DLD1 (cell line): ENCODE measurements around the gene IL15RA.
"Not testable (repeated sequence)": the region's sequence is repeated elsewhere in the genome, so short reads cannot be mapped to it uniquely, and the experiment has no call there.

Source experiments
- in situ Hi-C: cut with HindIII; loops from 2 replicates; pipeline ENCODE4 v1.10.0; 2017; ENCODE audit warnings: low sequenced_read_pairs

IL15RA gene

DNA sequence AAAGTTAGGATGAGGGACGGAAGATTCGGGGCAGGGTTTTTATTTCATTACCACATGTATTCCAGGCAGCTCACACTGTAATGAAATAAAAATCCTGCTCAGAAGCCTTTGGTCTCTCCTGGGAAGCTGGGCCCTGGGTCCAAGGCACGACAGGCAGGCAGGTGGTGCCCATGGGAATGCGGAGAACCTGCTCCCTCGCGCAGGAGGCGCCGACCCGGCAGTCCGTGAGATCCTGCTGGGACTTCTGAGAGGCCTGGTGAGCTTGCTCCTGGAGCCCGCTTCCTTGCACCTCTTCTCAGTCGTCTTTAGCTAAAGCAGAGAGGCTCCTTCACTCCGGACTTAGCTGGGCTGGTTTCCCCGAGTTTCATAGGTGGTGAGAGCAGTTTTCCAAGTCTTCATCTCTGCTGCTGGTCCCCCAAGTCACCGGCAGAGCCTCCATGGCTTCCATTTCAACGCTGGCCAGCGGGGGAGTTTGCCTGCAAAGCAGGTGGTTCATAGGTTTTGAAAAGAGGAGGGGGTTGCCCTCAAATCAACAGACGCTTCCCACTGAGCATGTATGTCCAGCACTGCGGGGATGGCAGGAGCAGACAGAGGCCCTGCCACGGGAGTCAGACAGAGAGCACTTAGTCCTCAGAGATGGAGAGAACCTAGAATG lies 24.5 kb downstream of the IL15RA start:
- in situ Hi-C loops = no loop called here

DNA sequence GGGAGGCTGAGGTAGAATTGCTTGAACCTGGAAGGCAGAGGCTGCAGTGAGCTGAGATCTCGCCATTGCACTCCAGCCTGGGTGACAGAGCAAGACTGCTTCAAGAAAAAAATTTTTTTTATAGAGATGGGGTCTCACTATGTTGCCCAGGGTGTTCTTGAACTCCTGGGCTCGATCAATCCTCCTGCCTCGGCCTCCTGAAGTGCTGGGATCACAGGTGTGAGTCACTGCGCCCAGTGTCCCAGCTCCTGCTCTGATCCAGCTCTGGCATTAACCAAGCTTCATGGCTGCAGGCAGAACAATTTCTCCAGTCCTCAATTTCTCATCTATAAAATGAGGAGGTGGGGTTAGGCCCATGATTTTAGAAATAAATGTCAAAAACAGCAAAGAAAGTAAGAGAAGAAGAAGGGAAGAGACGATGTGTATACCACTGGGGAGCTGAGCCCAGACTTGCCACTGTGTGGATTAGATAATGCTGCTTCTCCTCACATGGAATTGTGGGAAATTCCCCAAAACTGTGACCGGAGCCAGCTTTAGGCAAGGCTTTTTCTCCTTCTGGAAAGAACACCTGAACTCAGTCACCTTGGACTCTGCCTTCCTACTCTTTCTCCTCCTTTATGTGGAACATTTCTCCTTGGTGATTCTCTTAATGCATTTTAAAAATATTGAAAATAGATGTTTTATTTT lies 25.5 kb downstream of the IL15RA start:
- in situ Hi-C loops = no loop called here

DNA sequence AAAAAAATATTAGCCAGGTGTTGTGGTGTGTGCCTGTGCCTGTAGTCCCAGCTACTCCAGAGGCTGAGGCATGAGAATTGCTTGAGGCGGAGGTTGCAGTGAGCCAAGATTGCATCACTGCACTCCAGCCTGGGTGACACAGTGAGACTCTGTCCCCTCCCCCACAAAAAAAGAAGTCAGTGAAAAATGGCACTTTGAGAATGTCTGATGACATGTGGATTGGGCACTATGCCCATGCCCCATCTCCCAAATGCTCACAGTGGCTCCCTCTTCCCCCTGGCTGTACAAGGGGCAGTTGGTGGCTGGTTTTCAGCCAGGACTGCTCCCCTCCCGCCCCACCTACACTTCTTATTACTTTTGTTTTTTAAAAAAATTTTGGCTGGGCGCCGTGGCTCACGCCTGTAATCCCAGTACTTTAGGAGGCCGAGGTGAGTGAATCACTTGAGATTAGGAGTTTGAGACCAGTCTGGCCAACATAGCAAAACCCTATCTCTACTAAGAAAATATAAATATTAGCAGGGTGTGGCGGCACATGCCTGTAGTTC lies 26.1 kb downstream of the IL15RA start:
- in situ Hi-C loops = no loop called here

DNA sequence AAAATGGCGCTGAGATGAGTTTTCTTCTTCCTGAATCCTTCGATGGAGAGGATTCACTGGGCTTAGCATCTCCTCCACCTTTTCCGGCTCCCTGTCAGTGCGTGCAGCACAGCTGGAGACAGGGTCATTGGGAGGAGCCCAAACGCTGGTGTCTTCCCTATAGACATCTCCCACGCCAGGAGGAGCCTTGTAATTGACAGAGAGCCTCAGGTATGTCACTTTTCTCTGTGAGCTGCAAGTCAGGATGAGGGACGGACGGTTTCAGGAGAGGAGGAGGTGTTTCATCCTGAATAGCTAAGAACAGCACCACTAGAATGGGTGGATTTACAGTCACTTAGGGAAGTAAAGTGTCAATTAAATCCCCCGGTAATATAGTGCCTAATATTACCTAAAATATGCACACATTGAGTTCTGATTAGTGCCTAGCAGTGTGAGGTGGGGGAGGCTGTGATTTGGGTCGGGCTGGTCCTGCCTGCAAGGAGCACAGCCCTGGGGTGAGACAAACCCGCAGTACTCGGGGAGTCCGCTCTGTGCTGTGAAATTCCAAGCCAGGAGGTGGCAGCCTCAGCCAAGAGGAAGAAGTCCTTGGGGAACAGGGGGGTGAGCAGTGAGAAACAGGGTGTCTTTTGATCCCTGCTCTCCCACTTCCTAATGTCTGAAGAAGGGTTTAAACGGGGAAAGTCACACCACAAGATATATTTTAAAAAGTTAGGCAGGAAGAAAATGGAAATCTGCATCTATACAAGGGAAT lies 28.2 kb downstream of the IL15RA start:
- in situ Hi-C loops = no loop called here

DNA sequence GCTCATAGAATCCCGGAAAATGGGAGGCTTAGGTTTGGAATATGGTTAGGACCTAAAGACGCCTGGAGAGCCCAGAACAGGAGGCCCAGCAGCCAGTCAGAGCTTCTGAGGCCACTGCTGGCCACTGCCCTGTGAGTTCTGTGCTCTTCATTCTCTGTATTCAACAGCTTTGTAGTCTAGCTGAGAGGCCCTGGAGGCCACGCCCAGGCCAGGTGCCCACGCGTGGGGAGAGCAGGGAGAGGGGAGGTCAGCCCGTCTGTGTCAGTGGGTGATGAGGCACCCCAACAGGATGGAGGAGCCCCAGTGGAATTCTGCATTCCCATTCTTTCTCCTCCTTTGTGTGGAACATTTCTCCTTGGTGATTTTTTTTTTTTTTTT lies 29.1 kb downstream of the IL15RA start:
- in situ Hi-C loops = no loop called here

DNA sequence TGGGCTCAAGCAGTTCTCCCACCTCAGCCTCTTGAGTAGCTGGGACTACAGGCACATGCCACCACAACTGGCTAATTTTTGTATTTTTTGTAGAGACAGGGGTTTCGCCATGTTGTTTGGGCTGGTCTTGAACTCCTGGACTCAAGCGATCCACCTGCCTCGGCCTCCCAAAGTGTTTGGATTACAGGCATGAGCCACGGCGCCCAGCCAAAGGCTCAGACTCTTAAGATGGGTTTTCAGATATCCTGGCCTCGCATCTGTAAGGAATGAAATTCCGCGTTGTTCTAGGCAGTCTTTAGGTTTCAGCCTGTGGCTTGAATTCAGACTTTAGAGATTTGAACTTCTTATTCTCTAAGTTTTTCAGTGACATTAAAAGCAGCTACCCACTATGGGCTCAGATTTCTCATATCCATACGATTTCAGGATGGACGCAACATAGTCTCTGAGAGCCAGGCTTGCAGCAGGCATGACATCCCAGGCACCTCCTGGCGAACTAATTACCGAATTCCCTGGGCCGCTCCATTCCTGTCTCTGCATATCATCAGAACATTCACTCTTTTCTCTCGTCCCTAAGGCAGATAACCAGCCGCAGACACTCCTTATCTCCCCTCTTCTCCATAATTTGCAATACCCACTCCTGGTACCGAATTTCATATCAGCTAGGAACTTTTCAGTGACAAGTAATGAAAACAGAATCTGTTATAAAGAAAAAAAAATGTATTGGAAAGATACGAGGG lies 29.7 kb downstream of the IL15RA start:
- in situ Hi-C loops = no loop called here

DNA sequence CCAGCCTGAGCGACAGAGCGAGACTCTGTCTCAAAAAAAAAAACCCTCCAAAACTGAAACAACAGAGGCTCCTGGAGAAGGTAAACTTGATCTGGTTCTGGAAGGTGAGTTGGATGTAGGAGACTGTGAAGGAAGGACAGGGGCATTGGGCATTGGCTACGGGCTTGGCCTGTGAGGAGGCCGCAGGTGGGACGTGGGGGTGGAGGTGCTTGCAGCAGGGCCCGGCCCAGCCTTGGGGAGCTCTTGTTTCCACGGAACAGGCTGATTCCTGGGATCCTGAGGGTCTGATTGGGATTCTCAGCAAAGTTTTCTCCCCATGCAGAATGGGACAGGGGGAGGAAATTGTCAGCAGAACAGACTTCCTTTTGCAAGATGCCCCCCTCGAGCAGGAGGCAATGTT lies 30.6 kb downstream of the IL15RA start:
- in situ Hi-C loops = no loop called here

DNA sequence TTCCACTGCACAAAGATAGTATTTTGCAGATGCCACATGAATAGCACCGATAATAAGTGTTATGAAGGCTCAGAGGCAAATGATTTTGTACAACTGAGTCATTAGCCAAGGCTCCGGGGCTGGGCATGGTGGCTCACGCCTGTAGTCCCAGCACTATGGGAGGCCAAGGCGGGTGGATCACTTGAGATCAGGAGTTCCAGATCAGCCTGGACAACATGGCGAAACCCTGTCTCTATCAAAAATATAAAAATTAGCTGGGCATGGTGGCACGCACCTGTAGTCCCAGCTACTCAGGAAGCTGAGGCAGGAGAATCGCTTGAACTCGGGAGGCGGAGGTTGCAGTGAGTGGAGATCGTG lies 30.9 kb downstream of the IL15RA start:
- in situ Hi-C loops = not testable (repeated sequence)

DNA sequence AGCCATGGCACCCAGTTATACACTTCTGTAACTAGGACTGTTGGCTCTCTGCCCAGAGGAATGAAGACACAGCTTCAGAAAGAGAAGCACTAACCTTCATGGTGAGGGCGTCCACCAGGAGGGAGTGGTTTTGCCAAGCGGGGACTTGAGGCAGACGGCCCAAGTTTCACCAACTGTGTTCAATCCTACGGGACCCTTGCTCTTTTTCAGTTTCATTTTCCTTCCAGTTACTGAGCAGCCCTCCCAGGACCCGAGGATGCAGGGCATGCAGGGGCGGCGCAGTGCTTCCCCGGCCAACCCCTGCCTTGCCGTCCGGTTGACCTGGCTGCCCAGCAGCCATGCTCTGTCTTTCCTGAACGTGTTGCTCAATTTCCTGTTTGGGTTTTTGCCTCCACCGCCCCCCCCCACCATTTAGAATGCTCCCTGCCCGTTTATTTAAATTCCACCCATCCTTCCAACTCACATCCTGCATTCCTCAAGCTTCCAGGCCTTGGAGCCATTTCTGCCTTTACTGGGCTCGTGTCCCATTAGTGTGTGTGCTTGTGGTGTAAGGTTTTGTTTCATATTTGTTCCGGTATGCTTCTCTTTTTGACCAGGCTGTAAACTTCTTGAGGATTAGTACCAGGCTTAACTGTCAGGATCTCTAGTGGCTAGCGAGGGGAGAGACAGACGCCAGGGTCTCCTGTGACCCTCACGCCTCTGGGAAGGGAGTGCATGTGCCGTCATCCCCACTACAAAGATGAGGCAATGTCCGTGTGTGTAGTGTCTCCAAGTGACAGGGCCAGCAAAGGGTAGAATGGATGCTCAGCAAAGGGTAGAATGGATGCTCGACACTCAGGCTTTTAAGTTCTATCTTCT lies 31.6 kb downstream of the IL15RA start:
- in situ Hi-C loops = no loop called here

DNA sequence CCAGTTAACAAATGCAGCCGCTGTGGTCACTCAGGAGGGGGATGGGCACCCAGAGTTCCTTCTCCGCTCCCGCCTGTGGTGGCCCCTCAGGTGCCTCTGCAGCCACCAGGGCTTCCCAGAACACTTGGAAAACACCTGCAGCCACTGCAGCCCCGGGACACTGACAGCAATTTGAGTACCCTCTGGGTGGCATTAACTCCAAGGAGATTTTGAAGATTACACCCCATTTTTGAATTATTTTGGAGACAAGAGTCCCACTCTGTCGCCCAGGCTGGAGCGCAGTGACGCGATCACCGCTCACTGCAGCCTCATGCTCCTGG lies 32.2 kb downstream of the IL15RA start:
- in situ Hi-C loops = no loop called here

DNA sequence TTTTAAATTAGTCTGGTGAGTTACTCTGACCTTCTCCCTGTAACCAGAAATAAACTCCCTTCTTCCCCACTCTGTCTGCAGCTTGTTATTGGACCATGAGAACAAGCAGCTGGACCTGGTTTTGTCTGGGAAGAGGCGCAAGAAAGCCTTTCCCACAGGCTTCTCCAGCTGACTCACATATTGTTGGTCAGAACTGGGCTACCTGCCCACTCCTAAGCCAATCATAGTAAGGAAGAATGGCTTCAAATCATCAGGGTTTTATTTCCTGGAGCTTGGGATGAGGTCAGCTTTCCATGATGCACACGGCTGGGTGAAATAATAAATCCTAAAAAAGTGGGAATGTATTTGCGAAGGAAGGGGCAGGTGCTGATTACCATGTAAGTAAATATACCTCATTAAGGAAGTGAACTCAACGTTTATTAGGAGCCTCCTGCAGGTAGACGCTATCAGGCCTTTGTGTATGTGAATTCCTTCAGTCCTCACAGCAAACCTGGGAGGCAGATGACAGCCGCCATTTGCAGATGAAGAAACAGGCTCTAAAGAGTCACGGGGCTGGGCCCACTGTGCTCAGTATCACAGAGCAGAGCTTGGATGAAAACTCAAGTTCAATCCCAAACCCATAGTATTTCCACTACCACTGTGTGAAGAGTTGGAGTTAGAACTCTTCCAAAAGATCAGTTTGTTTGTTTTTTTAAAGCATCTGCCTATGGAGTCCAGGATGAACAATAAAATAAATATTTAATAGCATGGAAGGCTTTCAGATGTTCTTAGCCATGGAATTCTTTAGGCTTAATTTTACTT lies 32.8 kb downstream of the IL15RA start:
- in situ Hi-C loops = no loop called here

DNA sequence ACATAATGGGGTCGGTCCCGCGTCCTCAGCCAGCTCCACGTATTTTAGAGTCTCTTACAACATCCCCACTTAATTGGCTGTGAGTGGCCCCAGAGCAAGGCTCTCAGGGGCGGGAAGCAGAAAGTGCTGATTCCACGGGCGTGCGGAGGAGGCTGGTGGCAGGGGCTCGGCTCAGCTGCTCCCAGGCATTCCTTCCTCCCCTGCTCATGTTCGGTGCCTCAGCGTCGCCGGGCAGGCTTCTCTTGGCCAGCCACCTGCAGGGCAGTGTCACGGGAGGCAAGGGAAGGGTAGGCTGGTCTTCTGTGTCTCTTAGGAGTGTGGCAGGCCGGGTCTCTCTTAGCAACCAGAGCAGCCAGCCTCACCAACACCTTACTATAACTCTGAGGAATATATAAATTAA lies 33.8 kb downstream of the IL15RA start:
- in situ Hi-C loops = no loop called here

DNA sequence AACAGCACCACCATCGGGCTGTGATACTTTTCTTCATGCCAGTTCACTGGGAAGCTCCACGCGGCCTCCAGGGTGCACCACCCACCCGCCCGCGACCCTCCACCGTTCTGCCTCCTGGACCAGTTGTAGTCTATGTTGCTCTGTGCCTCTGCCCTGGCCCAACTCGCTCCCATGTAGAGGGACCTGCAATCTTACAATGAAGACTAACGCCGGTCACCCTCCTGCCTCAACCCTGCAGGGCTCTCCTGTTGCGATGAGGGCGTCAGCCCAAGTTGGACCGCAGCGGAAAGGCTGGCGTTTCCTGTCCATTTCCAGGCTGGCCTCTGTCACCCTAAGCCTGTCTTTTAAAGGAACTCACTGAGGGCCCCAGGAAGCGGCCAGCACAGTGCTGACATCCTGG lies 34.9 kb downstream of the IL15RA start:
- in situ Hi-C loops = no loop called here

DNA sequence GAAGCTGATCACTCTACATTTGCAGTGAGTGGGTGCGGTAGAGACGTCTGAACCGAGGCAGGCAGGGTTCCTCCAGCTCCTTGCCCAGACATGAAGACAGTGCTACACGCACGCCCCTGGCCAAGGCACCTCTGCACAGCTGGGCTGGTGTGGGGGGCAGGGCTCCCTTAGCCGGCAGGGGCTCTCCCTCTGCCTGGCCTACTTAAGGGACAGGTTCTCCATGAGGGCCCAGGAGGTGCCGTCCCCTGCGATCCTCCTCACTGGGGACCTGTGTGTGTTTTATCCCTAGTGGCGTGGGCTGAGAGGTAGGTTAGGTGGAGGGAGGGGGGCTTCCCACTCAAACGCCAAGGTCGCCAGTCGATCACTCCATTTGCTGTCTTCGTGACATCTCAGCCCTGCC lies 35.3 kb downstream of the IL15RA start:
- in situ Hi-C loops = no loop called here

DNA sequence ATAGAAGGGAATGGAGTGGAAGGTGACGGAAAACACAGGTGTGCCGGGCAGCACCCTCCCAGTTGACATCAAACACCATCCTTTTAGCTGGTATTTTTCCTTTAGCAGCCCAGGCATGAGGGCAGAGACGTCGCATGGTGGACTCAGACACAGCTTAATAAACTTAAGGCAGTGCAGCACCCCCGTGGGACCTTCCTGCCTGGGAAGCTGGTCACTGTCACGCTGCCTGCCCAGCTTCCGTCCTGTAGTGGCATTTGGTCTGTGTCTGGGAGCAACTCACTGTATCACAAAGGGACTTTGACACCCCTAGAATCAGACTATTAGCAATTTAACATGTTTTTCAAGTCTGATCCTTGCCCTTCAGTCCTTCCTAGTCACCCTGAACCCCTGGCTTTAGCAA lies 35.8 kb downstream of the IL15RA start:
- in situ Hi-C loops = no loop called here

DNA sequence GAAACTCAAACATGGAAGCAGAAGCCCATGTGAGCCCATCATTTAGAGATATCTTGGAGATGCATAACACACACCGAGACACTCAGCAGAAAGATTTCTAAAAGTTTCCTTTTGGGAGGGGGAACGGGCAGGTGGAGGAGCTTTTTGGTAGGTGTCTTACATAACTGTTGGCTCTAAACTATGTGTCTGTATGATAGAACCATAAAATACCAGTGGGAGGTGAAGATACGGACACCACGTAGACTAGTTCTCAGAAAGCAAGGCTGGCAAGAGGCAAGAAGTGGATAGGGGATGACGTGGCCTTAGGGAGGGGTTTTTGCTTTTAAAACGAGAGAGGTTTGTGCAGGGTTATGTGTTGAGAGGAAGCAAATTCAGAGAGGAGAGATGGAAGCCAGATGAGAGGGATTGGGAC lies 36.5 kb downstream of the IL15RA start:
- in situ Hi-C loops = no loop called here

DNA sequence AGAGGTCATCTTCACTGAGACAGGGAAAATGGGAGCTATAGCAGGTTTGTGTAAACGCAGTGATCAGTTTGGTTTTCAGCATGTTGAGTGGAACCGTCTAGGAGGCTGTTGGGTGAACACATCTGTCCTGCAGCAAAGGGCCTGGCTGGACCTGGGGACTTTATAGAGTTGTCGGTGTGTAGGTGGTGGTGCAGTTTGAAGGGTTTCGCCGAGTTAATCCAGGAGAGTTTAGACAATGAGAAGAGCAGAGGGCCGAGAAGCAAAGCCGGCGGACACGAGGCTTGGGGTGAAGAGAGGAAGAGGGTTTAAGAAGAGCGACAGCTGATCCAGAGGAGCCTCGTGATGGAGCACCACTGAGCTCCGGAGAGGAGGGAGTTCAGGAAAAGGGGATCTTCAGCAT lies 39.1 kb downstream of the IL15RA start:
- in situ Hi-C loops = no loop called here

DNA sequence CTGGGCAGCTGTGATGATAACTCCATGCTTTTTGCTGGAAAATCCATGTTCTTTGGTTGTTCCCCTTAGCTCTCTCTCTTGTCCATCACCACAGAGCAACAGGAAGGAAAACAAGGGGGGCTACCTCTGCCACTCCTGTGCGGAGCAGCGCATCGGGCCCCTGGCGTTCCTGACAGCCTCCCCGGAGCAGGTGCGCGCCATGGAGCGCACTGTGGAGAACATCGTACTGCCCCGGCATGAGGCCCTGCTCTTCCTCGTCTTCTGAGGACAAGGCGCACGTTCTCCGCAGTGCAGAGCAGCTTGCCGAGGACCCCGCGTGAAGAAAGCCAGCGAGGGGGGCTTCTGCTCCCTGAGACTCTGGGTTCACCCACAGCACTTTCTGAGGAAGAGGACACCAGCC lies 40.3 kb downstream of the IL15RA start:
- in situ Hi-C loops = no loop called here

DNA sequence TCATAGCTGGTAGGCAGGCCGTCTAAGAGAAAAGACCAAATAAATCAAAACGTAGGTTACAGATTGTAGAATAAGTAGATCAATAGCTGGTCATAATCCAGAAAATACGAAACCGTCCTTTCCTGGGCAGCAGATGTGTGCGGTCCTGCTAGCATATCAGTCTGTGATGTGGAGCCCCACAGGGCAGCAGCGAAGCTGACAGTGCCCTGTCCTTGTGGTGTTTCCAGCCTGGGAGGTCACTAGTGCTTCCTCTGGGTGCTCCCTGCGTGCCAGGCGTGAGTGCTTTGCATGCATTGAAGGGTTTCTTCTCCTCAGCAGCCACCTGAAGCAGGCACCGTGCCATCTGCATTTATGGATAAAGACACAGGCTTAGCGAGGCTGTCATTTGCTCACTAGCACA lies 41.7 kb downstream of the IL15RA start:
- in situ Hi-C loops = no loop called here
